Measurements from ENCODE around the gene TTLL13.

DNA sequence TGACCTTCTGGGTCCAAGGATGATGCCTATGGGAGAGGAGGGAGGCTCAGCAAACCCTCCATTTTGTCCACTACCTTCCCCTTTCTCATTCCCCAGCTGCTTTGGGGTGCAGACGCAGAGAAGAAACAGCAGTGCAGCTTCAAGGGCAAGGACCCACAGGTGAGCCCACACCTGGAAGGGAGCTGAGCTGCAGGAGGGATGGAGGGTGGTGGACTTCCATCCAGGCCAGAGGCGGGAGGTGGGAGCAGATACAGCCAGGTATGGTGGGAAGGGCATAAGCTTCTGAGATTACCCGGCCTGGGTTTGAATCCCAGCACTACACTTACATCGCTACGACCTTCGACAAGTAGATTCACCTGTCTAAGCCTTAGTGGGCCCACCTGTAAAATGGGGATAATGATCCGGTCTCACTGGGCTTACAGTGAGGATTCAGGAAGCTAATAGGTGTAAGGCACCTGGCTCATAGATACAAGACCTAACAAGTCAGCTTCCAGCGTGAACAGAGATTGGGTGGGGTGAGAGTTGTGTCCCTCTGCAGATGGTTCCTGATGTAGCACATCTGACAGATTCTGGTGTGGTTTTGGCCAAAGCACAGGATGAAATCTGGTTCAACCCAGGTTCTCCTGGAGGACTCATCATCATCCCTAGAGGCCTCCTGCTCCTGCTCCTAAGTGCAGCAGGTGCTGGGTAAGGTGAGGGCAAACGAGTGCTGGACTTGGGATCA lies 31.5 kb upstream of the TTLL13 start:
- no peak for TF ChIP-seq ZNF274 (IDR thresholded peaks at IDR 0.05; ENCODE audit: borderline replicate concordance, low read depth, low read length)
- no peak for TF ChIP-seq ZNF778 (CRISPR knock-in tag; IDR thresholded peaks at IDR 0.05)
- no peak for TF ChIP-seq POLR2A (conservative IDR thresholded peaks at IDR 0.05)
- TF ChIP-seq, protein P1, sequence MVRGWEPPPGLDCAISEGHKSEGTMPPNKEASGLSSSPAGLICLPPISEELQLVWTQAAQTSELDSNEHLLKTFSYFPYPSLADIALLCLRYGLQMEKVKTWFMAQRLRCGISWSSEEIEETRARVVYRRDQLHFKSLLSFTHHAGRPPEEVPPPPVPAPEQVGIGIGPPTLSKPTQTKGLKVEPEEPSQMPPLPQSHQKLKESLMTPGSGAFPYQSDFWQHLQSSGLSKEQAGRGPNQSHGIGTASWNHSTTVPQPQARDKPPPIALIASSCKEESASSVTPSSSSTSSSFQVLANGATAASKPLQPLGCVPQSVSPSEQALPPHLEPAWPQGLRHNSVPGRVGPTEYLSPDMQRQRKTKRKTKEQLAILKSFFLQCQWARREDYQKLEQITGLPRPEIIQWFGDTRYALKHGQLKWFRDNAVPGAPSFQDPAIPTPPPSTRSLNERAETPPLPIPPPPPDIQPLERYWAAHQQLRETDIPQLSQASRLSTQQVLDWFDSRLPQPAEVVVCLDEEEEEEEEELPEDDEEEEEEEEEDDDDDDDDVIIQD (CRISPR knock-in tag; IDR thresholded peaks at IDR 0.05), result no peak
- no peak for TF ChIP-seq FOXJ3 (CRISPR knock-in tag; IDR thresholded peaks at IDR 0.05)
- TF ChIP-seq, protein P2, sequence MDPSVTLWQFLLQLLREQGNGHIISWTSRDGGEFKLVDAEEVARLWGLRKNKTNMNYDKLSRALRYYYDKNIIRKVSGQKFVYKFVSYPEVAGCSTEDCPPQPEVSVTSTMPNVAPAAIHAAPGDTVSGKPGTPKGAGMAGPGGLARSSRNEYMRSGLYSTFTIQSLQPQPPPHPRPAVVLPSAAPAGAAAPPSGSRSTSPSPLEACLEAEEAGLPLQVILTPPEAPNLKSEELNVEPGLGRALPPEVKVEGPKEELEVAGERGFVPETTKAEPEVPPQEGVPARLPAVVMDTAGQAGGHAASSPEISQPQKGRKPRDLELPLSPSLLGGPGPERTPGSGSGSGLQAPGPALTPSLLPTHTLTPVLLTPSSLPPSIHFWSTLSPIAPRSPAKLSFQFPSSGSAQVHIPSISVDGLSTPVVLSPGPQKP (CRISPR knock-in tag; IDR thresholded peaks at IDR 0.05), result no peak

All from K562 (cell line).